Omental fat pad (tissue), 4 donors: ENCODE results near the gene IL1RAPL2. TPM values are rescaled to one million over a fixed set of nuclear protein-coding genes. Genes with fewer than 3 reads are reported as not detected.

Experiments used
- ATAC-seq: fragments of 150-250 bp; one replicate; pipeline ENCODE4 v1.9.1; 2016; ENCODE audit warnings: mild to moderate bottlenecking, moderate library complexity; ENCODE audit not compliant: low FRiP score
- DNase-seq: peaks from one replicate; pipeline ENCODE4 v3.0.0-alpha.2; 2019; ENCODE audit warnings: low spot score
- CTCF ChIP-seq, 3 donors: fragments of 450-650 bp; IDR thresholded peaks; one replicate each; pipeline ENCODE4 v1.5.1; 2016 to 2017; ENCODE audit warnings: antibody characterized with exemption in 3 of 3, mild to moderate bottlenecking in 3 of 3, moderate library complexity in 2 of 3
- total RNA-seq, 4 donors: library from RNA; depleted of rRNA; stranded (reverse); fragments of >200 nt; gene quantifications; one replicate each; pipeline ENCODE4 v1.1.0, GENCODE V29; 2016

Gene IL1RAPL2
- total RNA-seq, 4 donors from 2014 or later: 0.09 TPM; not detected in 3

- ATAC-seq (no peak), DNase-seq (no peak)
- TF ChIP-seq CTCF (IDR thresholded peaks at IDR 0.05): no peak
Observed at GRCh38 chrX:105315248-105315647, 749.2 kb downstream of the IL1RAPL2 start.

GRCh38 chrX:105317117-105317516, 751.1 kb downstream of the IL1RAPL2 start:
- no peak for TF ChIP-seq CTCF (IDR thresholded peaks at IDR 0.05)
- no peak for DNase-seq
- ATAC-seq: no peak

GRCh38 chrX:105323928-105324327, 757.9 kb downstream of the IL1RAPL2 start:
- no peak for TF ChIP-seq CTCF (IDR thresholded peaks at IDR 0.05)
- ATAC-seq (no peak), DNase-seq (no peak)

GRCh38 chrX:105328773-105329172, 762.8 kb downstream of the IL1RAPL2 start:
- DNase-seq (no peak), ATAC-seq (no peak)
- TF ChIP-seq CTCF (IDR thresholded peaks at IDR 0.05): no peak

GRCh38 chrX:105331244-105331643, 765.2 kb downstream of the IL1RAPL2 start:
- no peak for TF ChIP-seq CTCF (IDR thresholded peaks at IDR 0.05)
- no peak for ATAC-seq
- no peak for DNase-seq

GRCh38 chrX:105347373-105347772, 781.4 kb downstream of the IL1RAPL2 start:
- DNase-seq: no peak
- TF ChIP-seq CTCF (IDR thresholded peaks at IDR 0.05): no peak
- no peak for ATAC-seq

GRCh38 chrX:105349476-105349875, 783.5 kb downstream of the IL1RAPL2 start:
- no peak for TF ChIP-seq CTCF (IDR thresholded peaks at IDR 0.05)
- no peak for ATAC-seq
- DNase-seq: no peak
